ENCODE results near the gene SCN9A.
"Not testable (repeated sequence)": the region's sequence is repeated elsewhere in the genome, so short reads cannot be mapped to it uniquely, and the experiment has no call there.

Gene SCN9A

DNA sequence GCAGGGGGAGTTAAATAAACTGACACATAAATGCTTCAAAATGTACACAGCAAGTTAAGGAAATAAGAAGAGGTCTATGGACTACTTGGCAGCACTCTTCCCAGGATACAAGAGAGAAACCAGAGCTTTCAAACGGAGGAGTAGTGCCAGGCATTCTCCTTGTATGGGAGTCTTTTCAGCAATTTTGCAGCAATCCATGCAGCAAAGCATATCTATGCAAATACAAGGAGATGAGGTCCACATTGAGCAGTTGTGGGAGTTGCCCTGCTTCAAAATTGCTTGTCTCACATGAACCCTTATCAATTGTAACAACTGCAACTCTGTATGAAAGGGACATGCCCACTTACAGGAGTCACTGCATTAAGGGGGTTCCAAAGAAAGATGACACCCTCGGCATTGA, 37.8 kb downstream of the SCN9A start:
- in situ Hi-C loops (cut with MboI; ENCODE audit: low sequenced_read_pairs): no loop called here

DNA sequence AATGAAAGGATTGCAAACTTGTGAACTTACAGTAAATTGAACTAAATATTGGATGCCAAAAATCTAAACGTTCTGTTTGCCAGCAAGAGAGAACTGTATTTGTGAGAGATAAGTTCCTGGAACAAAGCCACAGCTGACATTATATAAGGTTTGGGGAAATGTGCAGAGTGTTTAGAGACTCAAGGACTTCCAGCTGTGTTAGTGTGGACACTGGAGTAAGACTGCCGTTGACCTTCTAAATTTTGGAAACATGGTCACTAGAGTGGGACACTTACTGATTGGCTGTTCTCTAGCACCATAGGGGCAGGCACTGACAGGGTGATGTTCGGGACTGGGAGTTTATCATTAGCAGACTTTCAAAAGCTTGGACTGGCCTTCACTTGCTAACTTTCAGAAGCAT, 40.5 kb downstream of the SCN9A start:
- in situ Hi-C loops (cut with MboI; ENCODE audit: low sequenced_read_pairs): no loop called here

DNA sequence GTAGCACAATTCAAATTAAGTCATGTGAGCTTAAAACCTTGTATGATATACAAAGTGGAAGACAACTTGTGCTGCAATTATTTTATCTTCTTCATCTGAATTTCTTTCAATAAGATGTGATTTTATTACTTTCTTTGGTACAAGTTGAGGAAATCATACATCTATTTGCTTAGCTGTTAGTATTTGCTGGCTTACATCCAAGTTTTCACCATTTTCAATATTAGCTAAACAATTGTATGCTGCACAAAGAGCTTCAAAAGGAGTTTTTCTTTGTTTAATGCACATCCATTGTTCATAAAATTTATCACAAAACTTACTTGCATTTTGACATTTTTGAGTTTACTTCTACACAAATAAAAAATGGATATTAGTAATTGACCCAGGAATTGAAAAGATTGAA, 40.9 kb downstream of the SCN9A start:
- in situ Hi-C loops (cut with MboI; ENCODE audit: low sequenced_read_pairs): no loop called here

DNA sequence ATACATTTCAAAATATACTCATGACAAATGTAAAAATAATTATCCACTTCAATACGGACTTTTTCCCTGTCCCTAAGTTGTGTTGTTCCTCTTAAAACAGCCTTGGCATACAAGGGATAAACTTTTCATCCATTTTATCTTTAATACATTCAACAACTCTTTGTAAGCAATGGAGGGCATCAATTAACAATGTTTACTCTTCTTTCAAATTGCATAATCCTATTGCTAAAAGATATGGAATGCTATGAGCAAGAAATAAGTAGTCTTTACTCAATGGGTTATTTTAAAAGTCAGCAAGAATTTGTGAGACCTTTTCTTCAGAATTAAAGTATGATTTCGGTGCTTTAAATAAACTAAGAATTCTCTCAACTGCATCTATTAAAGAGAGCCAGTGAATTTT, 41.9 kb downstream of the SCN9A start:
- in situ Hi-C loops (cut with MboI; ENCODE audit: low sequenced_read_pairs): no loop called here

DNA sequence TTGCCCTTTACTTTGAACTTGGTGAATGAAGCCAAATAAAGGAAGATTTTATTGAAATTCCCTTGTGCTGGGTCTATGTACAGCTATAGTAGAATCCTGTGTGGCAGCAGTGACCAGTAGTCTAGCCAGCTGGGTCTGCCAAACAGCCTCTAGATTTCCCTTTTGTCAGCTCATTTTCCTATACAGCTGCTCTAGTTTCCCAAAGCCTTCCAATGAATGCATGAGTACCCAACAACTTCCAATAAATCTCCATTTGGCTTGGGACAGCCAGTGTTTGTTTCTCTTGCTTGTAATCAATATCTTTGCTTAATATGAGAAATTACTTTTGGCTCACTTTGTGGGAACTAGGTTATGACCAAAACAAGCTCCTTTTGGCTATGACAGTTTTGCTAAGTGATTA, 43.6 kb downstream of the SCN9A start:
- in situ Hi-C loops (cut with MboI; ENCODE audit: low sequenced_read_pairs): no loop called here

DNA sequence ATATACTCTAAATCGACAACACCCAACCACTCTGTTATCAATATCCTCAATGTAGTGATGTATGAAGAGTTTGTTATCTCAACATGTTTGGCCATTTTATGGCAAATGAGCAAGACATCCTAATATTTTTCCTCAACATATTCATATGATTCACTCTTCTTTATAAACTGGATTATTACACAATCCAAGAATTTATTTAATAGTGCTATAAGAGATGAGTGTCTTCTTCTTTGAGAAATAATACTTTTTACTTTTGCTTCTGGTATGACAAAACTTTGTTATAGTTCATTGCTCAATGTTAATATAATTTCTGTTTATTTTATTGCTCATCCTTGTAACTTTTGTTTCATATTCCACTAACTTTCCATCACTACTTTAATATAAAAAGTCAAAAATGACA, 44.3 kb downstream of the SCN9A start:
- in situ Hi-C loops (cut with MboI; ENCODE audit: low sequenced_read_pairs): no loop called here

DNA sequence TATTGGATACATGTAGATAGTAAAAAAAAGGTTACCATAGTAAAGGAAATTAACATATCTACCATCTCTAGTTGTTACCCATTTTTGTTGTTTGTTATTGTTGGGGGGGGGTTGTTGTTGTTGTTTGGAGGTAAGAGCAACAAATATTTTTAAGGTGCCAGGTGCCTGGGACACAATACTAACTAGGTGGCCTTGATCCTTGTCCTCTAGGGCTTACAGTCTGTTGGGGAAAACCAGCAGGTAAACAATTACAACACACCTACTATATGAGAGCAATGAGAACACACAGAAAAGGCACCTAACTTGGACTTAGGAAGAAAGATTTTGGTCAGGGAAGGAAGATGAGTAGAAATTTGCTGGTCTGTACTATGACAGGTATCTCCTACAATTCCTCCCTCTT, 46.3 kb downstream of the SCN9A start:
- in situ Hi-C loops (cut with MboI; ENCODE audit: low sequenced_read_pairs): no loop called here

DNA sequence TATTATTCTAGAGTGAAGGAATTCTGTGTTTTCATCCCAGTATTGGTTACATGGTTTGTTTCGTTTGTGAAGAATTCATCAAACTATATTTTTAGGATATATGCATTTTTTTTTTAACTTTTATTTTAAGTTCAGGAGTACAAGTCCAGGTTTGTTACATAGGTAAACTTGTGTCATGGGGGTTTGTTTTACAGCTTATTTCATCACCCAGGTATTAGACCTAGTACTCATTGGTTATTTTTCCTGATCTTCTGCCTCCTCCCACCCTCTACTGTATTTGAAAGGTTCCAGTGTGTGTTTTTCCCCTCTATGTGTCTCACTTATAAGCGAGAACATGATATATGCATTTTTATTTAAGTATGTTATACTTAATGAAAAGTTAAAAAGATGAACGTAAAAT, 47.6 kb downstream of the SCN9A start:
- in situ Hi-C loops (cut with MboI; ENCODE audit: low sequenced_read_pairs): no loop called here

DNA sequence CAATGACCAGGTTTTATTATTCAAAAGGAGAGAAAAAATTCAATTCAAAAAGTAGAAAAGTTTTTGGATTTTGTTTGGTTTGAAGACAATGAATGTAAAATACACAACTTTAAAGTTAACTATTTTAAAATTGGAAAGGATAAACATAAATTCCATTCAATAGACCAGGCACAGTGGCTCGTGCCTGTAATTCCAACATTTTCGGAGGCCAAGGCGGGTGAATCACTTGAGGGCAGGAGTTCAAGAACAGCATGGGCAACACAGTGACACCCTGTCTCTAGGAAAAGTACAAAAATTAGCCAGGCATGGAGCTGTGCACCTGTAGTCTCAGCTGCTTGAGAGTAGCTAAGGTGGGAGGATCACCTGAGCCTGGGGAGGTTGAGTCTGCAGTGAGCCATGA, 54.7 kb downstream of the SCN9A start:
- in situ Hi-C loops (cut with MboI; ENCODE audit: low sequenced_read_pairs): no loop called here

DNA sequence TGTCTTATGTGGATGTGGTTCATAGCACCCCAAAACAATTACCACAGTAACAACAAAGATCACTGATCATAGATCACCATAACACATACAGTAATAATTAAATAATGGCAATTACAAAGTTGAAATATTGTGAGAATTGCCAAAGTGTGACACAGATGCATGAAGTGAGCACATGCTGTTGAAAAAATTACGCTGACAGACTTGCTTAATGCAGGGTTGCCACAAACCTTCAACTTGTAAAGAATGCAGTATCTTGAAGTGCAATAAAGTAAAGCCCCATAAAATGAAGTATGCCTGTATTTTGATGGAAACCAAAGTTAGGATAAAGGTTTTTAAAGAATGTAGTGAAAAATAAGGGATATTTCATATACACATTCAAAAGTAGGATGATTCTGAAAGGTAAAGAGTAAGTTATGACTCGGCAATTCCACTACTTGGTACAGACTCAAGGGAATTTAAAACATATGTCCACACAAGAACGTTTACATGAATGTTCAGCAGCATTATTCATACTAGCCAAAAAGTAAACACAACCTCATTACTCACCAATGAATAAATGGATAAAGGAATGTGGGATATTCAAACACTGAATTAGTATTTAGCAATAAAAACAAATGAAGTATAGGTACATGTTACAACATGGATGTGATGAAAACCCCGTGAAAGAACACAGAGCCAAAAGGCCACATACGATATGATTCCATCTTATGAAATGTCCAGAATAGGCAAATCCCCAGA, 61.6 kb downstream of the SCN9A start:
- in situ Hi-C loops (cut with MboI; ENCODE audit: low sequenced_read_pairs): no loop called here

DNA sequence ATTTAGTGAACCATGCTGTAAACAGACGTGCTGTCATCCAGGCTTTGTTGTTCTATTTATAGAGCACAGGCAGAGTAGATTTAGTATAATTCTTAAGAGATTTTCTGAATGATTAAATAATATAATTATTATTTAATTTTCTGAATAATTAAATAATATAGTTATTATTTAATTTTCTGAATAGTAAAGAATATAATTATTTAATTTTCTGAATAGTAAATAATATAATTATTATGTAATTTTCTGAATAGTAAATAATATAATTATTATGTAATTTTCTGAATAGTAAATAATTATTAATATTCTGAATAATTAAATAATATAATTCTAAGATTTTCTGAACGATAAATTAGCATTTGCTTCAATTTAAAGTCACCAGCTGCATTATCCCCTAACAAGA, 62.9 kb downstream of the SCN9A start:
- in situ Hi-C loops (cut with MboI; ENCODE audit: low sequenced_read_pairs): not testable (repeated sequence)

DNA sequence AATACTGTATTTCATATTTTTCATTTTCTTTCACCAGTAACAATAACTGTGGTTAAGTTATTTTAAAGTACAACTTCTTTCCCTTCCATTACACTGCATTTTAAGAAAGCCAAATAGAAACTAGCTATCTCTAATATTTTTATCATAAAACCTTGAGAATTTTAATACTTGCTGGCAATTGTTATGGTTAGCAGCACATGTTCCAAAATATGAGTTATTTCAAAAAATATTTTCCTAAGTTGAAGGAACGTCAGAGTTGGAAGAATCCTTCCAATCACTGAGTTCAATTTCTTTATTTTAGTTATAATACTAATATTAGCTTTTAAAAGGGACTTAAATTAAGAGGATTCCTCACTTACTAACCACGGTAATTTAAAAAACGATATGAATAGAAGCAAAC, 68.4 kb downstream of the SCN9A start:
- in situ Hi-C loops (cut with MboI; ENCODE audit: low sequenced_read_pairs): no loop called here

DNA sequence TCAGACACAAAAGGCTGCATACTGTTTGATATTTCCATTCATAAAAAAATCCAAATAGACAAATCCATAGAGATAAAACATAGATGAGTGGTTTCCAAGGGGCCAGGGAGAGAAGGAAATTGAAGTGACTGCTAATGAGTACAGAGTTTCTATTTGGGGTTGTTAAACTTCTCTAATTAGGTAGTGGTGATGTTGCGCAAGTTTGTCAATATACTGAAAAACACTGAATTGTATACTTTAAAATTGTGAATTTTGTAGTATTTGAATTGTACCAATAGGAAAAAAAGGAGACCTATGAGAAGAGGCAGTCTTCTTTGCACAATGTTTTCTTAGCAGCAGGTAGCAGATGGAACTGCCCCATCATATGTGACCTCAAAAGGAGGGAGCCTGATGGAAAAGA, 71.1 kb downstream of the SCN9A start:
- in situ Hi-C loops (cut with MboI; ENCODE audit: low sequenced_read_pairs): no loop called here

DNA sequence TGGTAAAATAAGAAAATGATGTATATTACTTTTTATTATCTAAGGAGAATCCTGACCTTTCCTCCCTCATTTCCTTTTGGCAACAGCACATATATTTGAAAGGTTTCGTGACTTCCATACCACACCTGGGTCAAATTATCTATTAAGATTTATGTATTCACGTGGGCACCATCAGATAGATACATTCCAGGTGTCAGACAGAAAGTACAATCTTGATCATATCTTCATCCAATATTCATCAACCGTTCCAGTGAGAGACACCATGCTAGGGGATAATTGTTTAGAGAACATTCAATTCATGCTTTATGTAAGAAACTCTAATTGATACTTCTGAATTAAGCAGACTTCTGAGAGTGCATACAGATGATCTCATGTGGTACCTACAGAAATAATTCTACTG, 73.7 kb downstream of the SCN9A start:
- in situ Hi-C loops (cut with MboI; ENCODE audit: low sequenced_read_pairs): no loop called here

DNA sequence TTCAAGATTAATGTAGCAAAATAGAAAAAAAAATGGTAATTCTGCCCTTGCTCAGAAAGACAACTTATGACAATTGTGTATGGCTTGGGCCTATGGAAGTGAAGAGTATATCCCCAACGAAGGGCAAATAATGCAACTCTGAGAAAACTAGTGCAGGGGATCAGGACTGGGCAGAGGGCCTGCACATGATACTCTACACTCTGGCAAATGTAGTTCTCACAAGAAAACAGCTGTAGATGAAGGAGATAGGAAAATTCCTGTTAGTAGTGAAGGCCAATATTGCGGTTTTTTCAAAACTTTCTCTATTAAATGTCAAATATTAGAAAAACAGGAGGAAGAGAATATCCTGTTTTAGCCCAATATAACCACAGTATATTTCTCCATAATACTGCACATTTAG, 77.8 kb downstream of the SCN9A start:
- in situ Hi-C loops (cut with MboI; ENCODE audit: low sequenced_read_pairs): no loop called here

DNA sequence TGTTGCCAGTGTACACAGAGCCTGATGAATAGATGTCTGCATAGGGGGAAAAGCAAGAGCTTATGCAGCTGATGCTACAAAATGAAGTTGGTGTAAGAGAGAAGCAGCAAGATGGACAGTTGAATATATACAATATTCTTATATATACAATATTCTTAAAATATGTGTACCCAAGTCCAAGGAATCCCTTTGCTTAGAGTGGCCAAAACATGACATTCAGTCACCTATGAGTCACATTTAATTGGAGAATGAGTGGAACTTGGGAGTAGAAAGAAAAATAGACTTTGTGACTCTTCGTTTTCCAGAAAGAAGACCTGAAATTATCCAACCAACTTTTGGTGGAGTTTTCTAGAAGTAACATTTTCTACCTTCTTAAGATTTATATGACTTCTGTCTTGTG, 81.8 kb downstream of the SCN9A start:
- in situ Hi-C loops (cut with MboI; ENCODE audit: low sequenced_read_pairs): no loop called here

DNA sequence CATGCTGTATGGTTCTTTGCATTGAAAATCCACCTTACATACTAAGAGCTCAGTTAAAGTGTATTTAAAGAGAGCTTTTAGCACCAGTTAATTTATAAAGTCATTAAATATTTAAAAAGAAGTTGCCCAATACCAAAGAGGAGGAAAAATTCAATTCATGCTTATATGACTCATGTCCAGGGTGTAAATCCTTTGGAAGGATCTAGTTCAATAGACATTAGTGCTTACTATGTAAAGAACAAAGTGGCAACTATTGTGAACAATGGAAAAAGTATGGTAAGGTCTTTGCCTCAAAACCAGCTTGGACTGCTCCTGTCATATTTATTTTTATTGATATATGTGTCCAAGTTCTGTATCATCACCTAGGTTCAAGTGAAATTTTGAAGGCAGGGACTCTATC, 90.5 kb downstream of the SCN9A start:
- in situ Hi-C loops (cut with MboI; ENCODE audit: low sequenced_read_pairs): no loop called here

DNA sequence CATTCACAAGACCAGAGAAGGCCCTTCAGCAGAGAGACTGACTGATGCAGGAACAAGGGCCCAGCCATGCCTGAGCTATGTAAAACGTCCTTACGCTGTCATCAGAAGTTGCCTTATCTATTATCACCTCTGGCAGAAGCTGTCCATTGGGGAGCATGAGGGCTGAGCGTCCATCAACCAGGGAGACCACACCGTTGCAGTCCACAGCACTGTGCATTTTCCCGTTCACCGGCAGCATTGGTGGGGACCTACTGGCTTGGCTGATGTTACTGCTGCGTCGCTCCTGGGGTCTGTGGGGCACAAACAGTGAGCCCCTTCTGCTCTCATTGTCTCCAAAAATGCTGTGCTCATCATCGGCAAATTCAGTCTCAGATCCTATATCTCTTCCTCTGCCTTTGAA, 91.4 kb downstream of the SCN9A start:
- in situ Hi-C loops (cut with MboI; ENCODE audit: low sequenced_read_pairs): no loop called here

DNA sequence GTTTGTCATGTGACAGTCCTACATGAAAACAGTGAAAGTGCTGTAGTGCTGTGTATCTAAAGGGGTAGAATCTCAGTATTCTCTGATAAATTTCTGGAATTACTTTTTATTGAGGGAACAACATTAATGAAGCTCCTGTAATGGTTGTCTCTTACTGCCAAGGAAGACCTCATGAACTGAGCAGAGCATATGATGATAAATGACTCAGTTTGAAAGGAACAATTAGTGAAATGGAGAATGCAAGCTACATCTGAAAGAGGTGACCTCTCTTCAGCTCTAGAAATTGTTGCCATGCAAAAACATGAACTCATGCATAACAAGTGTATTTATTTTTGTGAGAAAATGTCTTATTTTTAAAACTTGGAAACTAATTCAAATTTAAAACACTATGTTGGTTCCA, 93.6 kb downstream of the SCN9A start:
- in situ Hi-C loops (cut with MboI; ENCODE audit: low sequenced_read_pairs): no loop called here

DNA sequence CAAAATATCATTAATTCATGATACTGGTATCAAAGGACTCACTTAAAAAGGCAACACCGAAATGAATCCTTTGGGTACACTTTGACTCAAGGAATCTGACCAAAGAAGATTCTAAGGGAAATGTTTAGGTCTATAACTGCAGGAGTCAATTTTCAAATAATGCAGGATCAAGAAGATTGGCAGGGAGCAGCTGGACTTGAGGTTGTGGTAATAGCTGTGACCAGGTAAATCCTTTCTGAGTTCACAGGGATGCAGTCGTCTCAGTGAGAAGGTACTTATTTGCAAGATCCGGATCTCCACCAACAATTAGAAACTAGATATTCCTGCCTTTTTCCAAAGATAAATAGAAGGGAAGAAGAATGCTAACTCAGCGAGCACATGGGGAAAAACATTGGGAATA, 96.9 kb downstream of the SCN9A start:
- in situ Hi-C loops (cut with MboI; ENCODE audit: low sequenced_read_pairs): no loop called here

DNA sequence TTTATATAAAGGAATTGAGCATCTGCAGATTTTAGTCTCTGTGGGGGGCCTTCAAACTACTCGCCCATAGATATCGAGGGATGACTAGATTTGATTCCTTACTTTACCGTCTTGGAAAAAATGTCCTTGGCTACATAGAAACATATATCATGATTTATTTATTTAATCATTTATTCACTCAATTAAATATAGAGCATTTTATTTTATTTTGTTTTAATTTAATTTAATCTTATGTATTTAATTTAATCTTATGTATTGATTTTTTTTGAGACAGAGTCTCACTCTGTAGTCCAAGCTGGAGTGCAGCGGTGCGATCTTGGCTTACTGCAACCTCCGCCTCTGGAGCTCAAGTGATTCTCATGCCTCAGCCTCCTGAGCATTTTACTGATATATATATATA, 105.4 kb downstream of the SCN9A start:
- in situ Hi-C loops (cut with MboI; ENCODE audit: low sequenced_read_pairs): no loop called here

DNA sequence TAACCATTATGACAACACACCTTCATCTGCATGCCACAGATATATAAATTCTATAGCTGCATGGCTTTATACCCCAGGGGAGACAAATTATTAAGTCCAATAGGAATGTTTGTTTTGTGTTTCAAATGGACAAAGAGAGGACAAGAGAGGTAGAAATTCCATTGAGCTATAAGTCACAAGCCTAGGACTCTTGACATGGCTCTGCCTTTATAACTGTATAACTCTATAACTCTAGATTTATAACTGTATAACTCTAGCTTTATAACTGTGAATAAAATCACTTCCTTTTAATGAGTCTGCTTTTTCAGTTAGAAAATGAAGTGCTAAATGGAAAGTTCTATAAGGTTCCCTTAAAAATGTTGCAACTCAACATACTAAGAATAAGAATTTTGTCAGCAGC, 106.4 kb downstream of the SCN9A start:
- in situ Hi-C loops (cut with MboI; ENCODE audit: low sequenced_read_pairs): no loop called here

DNA sequence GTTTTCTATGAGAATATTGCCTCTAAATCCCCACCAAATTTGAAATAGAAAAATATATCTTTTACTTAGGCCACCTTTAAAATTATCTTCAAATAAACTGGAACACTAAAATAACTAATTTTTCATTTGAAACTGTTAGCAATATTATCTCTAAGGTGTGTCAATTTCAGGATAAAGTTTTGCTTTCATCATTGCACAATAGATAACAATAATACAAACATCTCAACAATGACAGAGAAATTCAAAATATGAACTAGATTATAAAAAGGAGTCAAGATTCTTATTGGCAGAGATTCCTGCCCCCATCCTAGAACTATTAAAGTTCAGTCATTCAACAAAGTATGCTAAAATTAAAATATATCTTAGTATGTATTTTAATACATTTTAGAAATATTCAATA, 117.9 kb downstream of the SCN9A start:
- in situ Hi-C loops (cut with MboI; ENCODE audit: low sequenced_read_pairs): no loop called here

Data from HL-60/S4 treated with phorbol 12-myristate 13-acetate at 8.2 ng/mL for 4 days and 3 days (cell line).